ENCODE data around the gene SLC34A2. TPM values are rescaled to one million over a fixed set of nuclear protein-coding genes. Genes with fewer than 3 reads are reported as not detected.

SLC34A2 gene
- total and polyA plus RNA-seq, 2 experiments from 2014 or later = 0.73 to 0.80 TPM

DNA sequence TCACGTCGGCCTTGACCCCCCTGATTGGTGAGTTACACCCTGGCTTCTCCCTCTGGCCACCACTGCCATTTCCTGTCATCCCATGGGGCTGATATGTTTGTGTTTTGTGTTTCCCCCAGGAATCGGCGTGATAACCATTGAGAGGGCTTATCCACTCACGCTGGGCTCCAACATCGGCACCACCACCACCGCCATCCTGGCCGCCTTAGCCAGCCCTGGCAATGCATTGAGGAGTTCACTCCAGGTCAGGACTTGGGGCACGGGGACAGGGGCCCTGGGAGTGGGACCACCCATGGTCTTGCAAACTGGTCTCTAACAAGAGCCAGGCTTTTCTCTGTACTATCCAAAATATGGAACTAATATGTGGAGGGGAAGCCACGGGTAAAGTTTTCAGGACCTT, 18.7 kb downstream of the SLC34A2 start (continued):
- TF ChIP-seq ZNF462 (CRISPR knock-in tag; IDR thresholded peaks at IDR 0.05) (no peak), CTCF (conservative IDR thresholded peaks at IDR 0.05; ENCODE audit: low read depth in 2 of 2) (no peak), NANOG (IDR thresholded peaks at IDR 0.05; ENCODE audit: borderline replicate concordance) (no peak), CREB1 (CRISPR knock-in tag; IDR thresholded peaks at IDR 0.05; ENCODE audit: low read depth) (no peak), STAT1 (IDR thresholded peaks at IDR 0.05; ENCODE audit: unreplicated experiment) (no peak)

DNA sequence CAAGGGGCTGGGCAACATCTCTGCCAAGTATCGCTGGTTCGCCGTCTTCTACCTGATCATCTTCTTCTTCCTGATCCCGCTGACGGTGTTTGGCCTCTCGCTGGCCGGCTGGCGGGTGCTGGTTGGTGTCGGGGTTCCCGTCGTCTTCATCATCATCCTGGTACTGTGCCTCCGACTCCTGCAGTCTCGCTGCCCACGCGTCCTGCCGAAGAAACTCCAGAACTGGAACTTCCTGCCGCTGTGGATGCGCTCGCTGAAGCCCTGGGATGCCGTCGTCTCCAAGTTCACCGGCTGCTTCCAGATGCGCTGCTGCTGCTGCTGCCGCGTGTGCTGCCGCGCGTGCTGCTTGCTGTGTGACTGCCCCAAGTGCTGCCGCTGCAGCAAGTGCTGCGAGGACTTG, 20.6 kb downstream of the SLC34A2 start:
- Mint-ChIP-seq H3K27me3 (ENCODE audit: insufficient read depth, low read depth, poor library complexity) (peaks cover 2% of the 10 kb centered on the region), H3K36me3 (ENCODE audit: low read depth) (peaks cover 12% of the 10 kb centered on the region; the same call in 2 of the 3 replicates), H3K4me3 (no peak overlapping the region), H3K4me1 (no peaks in the 10 kb centered on the region), H3K27ac (no peak overlapping the region), H3K9me3 (no peaks in the 10 kb centered on the region; the same call in 2 of the 3 replicates)
- ATAC-seq = no peak
- Histone ChIP-seq H3F3A (replicated peaks; ENCODE audit: low read depth) (no peaks in the 10 kb centered on the region), H4K20me1 (replicated peaks; ENCODE audit: insufficient read depth) (no peaks in the 10 kb centered on the region), H2AFZ (no peak overlapping the region), H3K9me2 (ENCODE audit: insufficient read depth) (no peaks in the 10 kb centered on the region), H3K36me3 (ENCODE audit: insufficient read depth) (no peaks in the 10 kb centered on the region), H3K79me2 (replicated peaks; ENCODE audit: insufficient read depth) (no peaks in the 10 kb centered on the region), H3K4me2 (no peak overlapping the region), H3K4me3 (no peak overlapping the region), H3K27me3 (ENCODE audit: insufficient read depth) (no peaks in the 10 kb centered on the region), H3K4me1 (ENCODE audit: insufficient read depth) (no peaks in the 10 kb centered on the region), H3K27ac (ENCODE audit: low read depth) (no peak overlapping the region)
- DNase-seq (ENCODE audit: low spot score) = no peak
- TF ChIP-seq, protein P1, sequence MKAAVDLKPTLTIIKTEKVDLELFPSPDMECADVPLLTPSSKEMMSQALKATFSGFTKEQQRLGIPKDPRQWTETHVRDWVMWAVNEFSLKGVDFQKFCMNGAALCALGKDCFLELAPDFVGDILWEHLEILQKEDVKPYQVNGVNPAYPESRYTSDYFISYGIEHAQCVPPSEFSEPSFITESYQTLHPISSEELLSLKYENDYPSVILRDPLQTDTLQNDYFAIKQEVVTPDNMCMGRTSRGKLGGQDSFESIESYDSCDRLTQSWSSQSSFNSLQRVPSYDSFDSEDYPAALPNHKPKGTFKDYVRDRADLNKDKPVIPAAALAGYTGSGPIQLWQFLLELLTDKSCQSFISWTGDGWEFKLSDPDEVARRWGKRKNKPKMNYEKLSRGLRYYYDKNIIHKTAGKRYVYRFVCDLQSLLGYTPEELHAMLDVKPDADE (IDR thresholded peaks at IDR 0.05) = no peak
- TF ChIP-seq ZNF114 (CRISPR knock-in tag; IDR thresholded peaks at IDR 0.05) = no peak
- TF ChIP-seq CREB1 (CRISPR knock-in tag; IDR thresholded peaks at IDR 0.05; ENCODE audit: low read depth) = no peak
- no peak for TF ChIP-seq ZNF462 (CRISPR knock-in tag; IDR thresholded peaks at IDR 0.05)

Data from GM23338 (cell line).